Activated naive CD8-positive, alpha-beta T cell treated with anti-CD3 and anti-CD28 coated beads, Interleukin-2, amount 50 U/mL, for 24 hours (primary cell): Measurements from ENCODE around the gene RCC1.
"Not testable (repeated sequence)": the region's sequence is repeated elsewhere in the genome, so short reads cannot be mapped to it uniquely, and the experiment has no call there.

ENCODE experiments used
- ATAC-seq: fragments of 150-1000 bp; cut with Tn5 transposase; one replicate; pipeline ENCODE4 v1.10.0; 2021
- DNase-seq: peaks from one replicate; pipeline ENCODE4 v3.0.0; 2021
- H3K27ac Mint-ChIP-seq: one replicate; pipeline ENCODE4 v1.8.0; 2021; ENCODE audit warnings: mild to moderate bottlenecking, mixed read lengths
- H3K27me3 Mint-ChIP-seq: one replicate; pipeline ENCODE4 v1.8.0; 2021; ENCODE audit warnings: mixed read lengths
- H3K36me3 Mint-ChIP-seq: one replicate; pipeline ENCODE4 v1.8.0; 2021; ENCODE audit warnings: low read depth, mixed read lengths
- H3K4me1 Mint-ChIP-seq: one replicate; pipeline ENCODE4 v1.8.0; 2021; ENCODE audit warnings: mixed read lengths
- H3K4me3 Mint-ChIP-seq: one replicate; pipeline ENCODE4 v1.8.0; 2021; ENCODE audit warnings: mild to moderate bottlenecking, moderate library complexity, mixed read lengths
- H3K9me3 Mint-ChIP-seq: one replicate; pipeline ENCODE4 v1.8.0; 2021; ENCODE audit warnings: mixed read lengths

The RCC1 gene

GRCh38 chr1:28506907-28507246, 1.0 kb downstream of the RCC1 start:
- ATAC-seq (no peak), DNase-seq (no peak)
- H3K36me3 Mint-ChIP-seq: peaks cover 64% of the 10 kb centered on the region
- peak overlapping the region; percentile 100 for H3K27ac Mint-ChIP-seq
- H3K4me3 Mint-ChIP-seq: peak overlapping the region; percentile 99
- H3K27me3 Mint-ChIP-seq: peaks cover 16% of the 10 kb centered on the region
- H3K4me1 Mint-ChIP-seq: peaks cover 59% of the 10 kb centered on the region
- H3K9me3 Mint-ChIP-seq: peaks cover 2% of the 10 kb centered on the region

GRCh38 chr1:28507247-28507645, 1.4 kb downstream of the RCC1 start:
- no peak for ATAC-seq
- Mint-ChIP-seq H3K4me1 (peaks cover 62% of the 10 kb centered on the region), H3K27me3 (peaks cover 16% of the 10 kb centered on the region), H3K9me3 (peaks cover 2% of the 10 kb centered on the region), H3K27ac (peak overlapping the region; percentile 100), H3K4me3 (peak overlapping the region; percentile 99), H3K36me3 (peaks cover 67% of the 10 kb centered on the region)
- DNase-seq: peak; percentile 37

GRCh38 chr1:28507646-28508434, 2.0 kb downstream of the RCC1 start:
- H3K27ac Mint-ChIP-seq: peak overlapping the region; percentile 100
- peaks cover 2% of the 10 kb centered on the region for H3K9me3 Mint-ChIP-seq
- H3K4me1 Mint-ChIP-seq: peaks cover 67% of the 10 kb centered on the region
- H3K4me3 Mint-ChIP-seq: peak overlapping the region; percentile 99
- H3K27me3 Mint-ChIP-seq: peaks cover 16% of the 10 kb centered on the region
- ATAC-seq (no peak), DNase-seq (peak; percentile 17)
- peaks cover 73% of the 10 kb centered on the region for H3K36me3 Mint-ChIP-seq

GRCh38 chr1:28508435-28508754, 2.6 kb downstream of the RCC1 start:
- DNase-seq (peak; percentile 30), ATAC-seq (no peak)
- H3K9me3 Mint-ChIP-seq: peaks cover 2% of the 10 kb centered on the region

GRCh38 chr1:28509705-28510272, 3.9 kb downstream of the RCC1 start:
- Mint-ChIP-seq H3K4me1 (peaks cover 66% of the 10 kb centered on the region), H3K27ac (peak overlapping the region; percentile 100), H3K4me3 (peak overlapping the region; percentile 99), H3K27me3 (peaks cover 16% of the 10 kb centered on the region), H3K9me3 (peaks cover 2% of the 10 kb centered on the region), H3K36me3 (peaks cover 82% of the 10 kb centered on the region)
- no peak for ATAC-seq
- peak; percentile 43 for DNase-seq

More at GRCh38 chr1:28508435-28508754, 2.6 kb downstream of the RCC1 start:
- Mint-ChIP-seq H3K27ac (peak overlapping the region; percentile 100), H3K4me1 (peaks cover 67% of the 10 kb centered on the region), H3K36me3 (peaks cover 75% of the 10 kb centered on the region), H3K27me3 (peaks cover 16% of the 10 kb centered on the region), H3K4me3 (peak overlapping the region; percentile 99)

- peak overlapping the region; percentile 100 for H3K27ac Mint-ChIP-seq
- peaks cover 2% of the 10 kb centered on the region for H3K9me3 Mint-ChIP-seq
- peaks cover 83% of the 10 kb centered on the region for H3K36me3 Mint-ChIP-seq
- ATAC-seq (peak; percentile 5), DNase-seq (peak; percentile 59)
- H3K4me3 Mint-ChIP-seq: peak overlapping the region; percentile 99
- H3K4me1 Mint-ChIP-seq: peaks cover 63% of the 10 kb centered on the region
- H3K27me3 Mint-ChIP-seq: peaks cover 16% of the 10 kb centered on the region
Observed at GRCh38 chr1:28510273-28510969, 4.6 kb downstream of the RCC1 start.

GRCh38 chr1:28510970-28511440, 5.2 kb downstream of the RCC1 start:
- peaks cover 12% of the 10 kb centered on the region for H3K27me3 Mint-ChIP-seq
- peak; percentile 6 for ATAC-seq
- peaks cover 77% of the 10 kb centered on the region for H3K36me3 Mint-ChIP-seq
- H3K4me1 Mint-ChIP-seq: peaks cover 57% of the 10 kb centered on the region
- peak overlapping the region; percentile 99 for H3K4me3 Mint-ChIP-seq
- peak; percentile 33 for DNase-seq
- no peaks in the 10 kb centered on the region for H3K9me3 Mint-ChIP-seq
- peak overlapping the region; percentile 100 for H3K27ac Mint-ChIP-seq

- H3K36me3 Mint-ChIP-seq: peaks cover 66% of the 10 kb centered on the region
- peak overlapping the region; percentile 99 for H3K4me3 Mint-ChIP-seq
- no peaks in the 10 kb centered on the region for H3K9me3 Mint-ChIP-seq
- H3K27me3 Mint-ChIP-seq: peaks cover 8% of the 10 kb centered on the region
- ATAC-seq (no peak), DNase-seq (peak; percentile 31)
- H3K4me1 Mint-ChIP-seq: peaks cover 50% of the 10 kb centered on the region
- H3K27ac Mint-ChIP-seq: peak overlapping the region; percentile 75
Observed at GRCh38 chr1:28512058-28512611, 6.3 kb downstream of the RCC1 start.

GRCh38 chr1:28514445-28514933, 8.6 kb downstream of the RCC1 start:
- Mint-ChIP-seq H3K4me3 (peak overlapping the region; percentile 55), H3K4me1 (peaks cover 46% of the 10 kb centered on the region), H3K36me3 (peaks cover 54% of the 10 kb centered on the region), H3K27ac (peak overlapping the region; percentile 59)
- H3K9me3 Mint-ChIP-seq, H3K27me3 Mint-ChIP-seq, ATAC-seq: not testable (repeated sequence)
- DNase-seq: peak; percentile 19

- ATAC-seq (no peak), DNase-seq (no peak)
- Mint-ChIP-seq H3K27ac (peak overlapping the region; percentile 90), H3K9me3 (no peaks in the 10 kb centered on the region), H3K27me3 (no peaks in the 10 kb centered on the region), H3K4me3 (no peak overlapping the region), H3K36me3 (peaks cover 40% of the 10 kb centered on the region), H3K4me1 (peaks cover 43% of the 10 kb centered on the region)
Observed at GRCh38 chr1:28516518-28516956, 10.7 kb downstream of the RCC1 start.

- H3K4me3 Mint-ChIP-seq: peak overlapping the region; percentile 79
- peaks cover 39% of the 10 kb centered on the region for H3K4me1 Mint-ChIP-seq
- ATAC-seq (peak; percentile 10), DNase-seq (peak; percentile 14)
- peaks cover 38% of the 10 kb centered on the region for H3K36me3 Mint-ChIP-seq
- H3K9me3 Mint-ChIP-seq: no peaks in the 10 kb centered on the region
- H3K27ac Mint-ChIP-seq: peak overlapping the region; percentile 90
- H3K27me3 Mint-ChIP-seq: no peaks in the 10 kb centered on the region
Observed at GRCh38 chr1:28517649-28517999, 11.8 kb downstream of the RCC1 start.

- no peaks in the 10 kb centered on the region for H3K27me3 Mint-ChIP-seq
- H3K9me3 Mint-ChIP-seq: no peaks in the 10 kb centered on the region
- ATAC-seq (peak; percentile 56), DNase-seq (peak; percentile 95)
- peak overlapping the region; percentile 92 for H3K4me3 Mint-ChIP-seq
- H3K4me1 Mint-ChIP-seq: peaks cover 38% of the 10 kb centered on the region
- H3K36me3 Mint-ChIP-seq: peaks cover 39% of the 10 kb centered on the region
- H3K27ac Mint-ChIP-seq: peak overlapping the region; percentile 90
Observed at GRCh38 chr1:28518000-28518744, 12.3 kb downstream of the RCC1 start.

- ATAC-seq: peak; percentile 67
- Mint-ChIP-seq H3K4me3 (peak overlapping the region; percentile 92), H3K4me1 (peaks cover 38% of the 10 kb centered on the region), H3K27ac (peak overlapping the region; percentile 88), H3K36me3 (peaks cover 40% of the 10 kb centered on the region), H3K27me3 (no peaks in the 10 kb centered on the region), H3K9me3 (no peaks in the 10 kb centered on the region)
- peak; percentile 58 for DNase-seq
Observed at GRCh38 chr1:28518745-28519341, 13.0 kb downstream of the RCC1 start.
